Keratinocyte (primary cell): ENCODE data around the gene PTPRB.

Experiments used
- CTCF ChIP-seq, 3 experiments: IDR thresholded peaks in 1 of 3; conservative IDR thresholded peaks in 1 of 3; optimal IDR thresholded peaks in 1 of 3; 2 replicates in 2 of 3; 3 replicates in 1 of 3; pipeline versions ENCODE3 to v1.5.1; 2011; ENCODE audit warnings: low read length in 3 of 3, mild to moderate bottlenecking in 3 of 3, moderate library complexity in 2 of 3, control low read depth in 1 of 3, inconsistent platforms in 1 of 3; ENCODE audit not compliant: insufficient read depth in 2 of 3; ENCODE audit errors: extremely low read depth in 1 of 3
- EZH2 ChIP-seq: IDR thresholded peaks from one replicate; pipeline ENCODE4 v1.6.1; 2012; ENCODE audit warnings: inconsistent platforms, mild to moderate bottlenecking, low read length, moderate library complexity

GRCh38 chr12:70657616-70658286 is 20.5 kb upstream of the PTPRB start:
- TF ChIP-seq CTCF (optimal IDR thresholded peaks at IDR 0.05 in 1 of 3, IDR thresholded peaks at IDR 0.05 in 1 of 3, conservative IDR thresholded peaks at IDR 0.05 in 1 of 3; ENCODE audit: extremely low read depth in 1 of 3, insufficient read depth in 2 of 3, low read length in 3 of 3) (no peak), EZH2 (no peak)
